ENCODE results near the gene PARVA. TPM values are rescaled to one million over a fixed set of nuclear protein-coding genes. Genes with fewer than 3 reads are reported as not detected.

The PARVA gene
- total and polyA plus RNA-seq, 9 of the 15 experiments (the other 6 are each of a cell fraction or from before 2014, with no cell fraction given), result 0.11 TPM; not detected in 8

GRCh38 chr11:12470236-12470635 is 92.9 kb downstream of the PARVA start:
- ATAC-seq, result no peak
- Histone ChIP-seq H3K79me2 (ENCODE audit: control insufficient read depth, insufficient read depth, low read length) (no peaks in the 10 kb centered on the region), H3K36me3 (ENCODE audit: control insufficient read depth, insufficient read depth, low read length) (no peaks in the 10 kb centered on the region), H2AFZ (ENCODE audit: low read depth, low read length) (no peak overlapping the region), H3K9me1 (ENCODE audit: control insufficient read depth, insufficient read depth, low read length) (no peaks in the 10 kb centered on the region), H4K20me1 (replicated peaks; ENCODE audit: control insufficient read depth, insufficient read depth, low read length) (no peaks in the 10 kb centered on the region), H3K4me1 (replicated peaks in 1 of 2; ENCODE audit: control insufficient read depth in 2 of 2, insufficient read depth in 2 of 2, low read length in 2 of 2) (no peaks in the 10 kb centered on the region), H3K9ac (ENCODE audit: insufficient read depth in 1 of 2, low read depth in 2 of 2, low read length in 2 of 2) (no peak overlapping the region), H3K4me3 (no peak overlapping the region), H3K27ac (ENCODE audit: extremely low read depth, low read depth, low read length) (no peak overlapping the region), H3K4me2 (ENCODE audit: insufficient read depth, low read length) (no peak overlapping the region), H3K9me3 (replicated peaks; ENCODE audit: control insufficient read depth, insufficient read depth, low read depth, low read length) (no peaks in the 10 kb centered on the region), H3K27me3 (ENCODE audit: control insufficient read depth in 2 of 2, insufficient read depth in 2 of 2, low read length in 2 of 2) (peaks cover 17 to 30% of the 10 kb centered on the region in 2 experiments; a peak in 4 of 5 replicates)
- WGBS (ENCODE audit: insufficient coverage, low coverage, missing lambda C conversion rate), result 0% methylated on average over 2 of the region's 2 CpGs
- no peak for DNase-seq (ENCODE audit: extremely low read depth in 1 of 4, low spot score in 3 of 4)
- no peak for FAIRE-seq
- POLR2A ChIA-PET, result interaction anchor here (0.7 kb wide), 1 partner anchor 22 kb away, joined by 3 read pairs; no protein-coding TSS in a partner anchor
- CTCF ChIA-PET (ENCODE audit: low intra/inter-chr PET ratio), result no interaction called here
- TF ChIP-seq TCF7 (IDR thresholded peaks at IDR 0.05; ENCODE audit: borderline replicate concordance) (no peak), DIDO1 (tag; IDR thresholded peaks at IDR 0.05; ENCODE audit: low read depth) (no peak), ZC3H4 (CRISPR knock-in tag; IDR thresholded peaks at IDR 0.05; ENCODE audit: borderline replicate concordance) (no peak), PHTF2 (CRISPR knock-in tag; IDR thresholded peaks at IDR 0.05) (no peak), NFIX (CRISPR knock-in tag; IDR thresholded peaks at IDR 0.05; ENCODE audit: low read depth) (no peak), RBM17 (IDR thresholded peaks at IDR 0.05; ENCODE audit: borderline replicate concordance, low read depth, low read length) (no peak), MLX (CRISPR knock-in tag; conservative IDR thresholded peaks at IDR 0.05) (no peak), SAP30 (IDR thresholded peaks at IDR 0.05; ENCODE audit: borderline replicate concordance, insufficient read depth, low read depth, low read length, poor library complexity, severe bottlenecking) (no peak), ZNF41 (CRISPR knock-in tag; conservative IDR thresholded peaks at IDR 0.05) (no peak), NUFIP1 (IDR thresholded peaks at IDR 0.05; ENCODE audit: partially characterized antibody) (no peak), ELK1 (CRISPR knock-in tag; IDR thresholded peaks at IDR 0.05) (no peak), FIP1L1 (IDR thresholded peaks at IDR 0.05; ENCODE audit: low read depth, low read length, poor library complexity, severe bottlenecking) (no peak), PTBP1 (IDR thresholded peaks at IDR 0.05; ENCODE audit: low read depth, low read length) (no peak), HNRNPK (IDR thresholded peaks at IDR 0.05; ENCODE audit: low read depth, low read length, poor library complexity, severe bottlenecking) (no peak), ZBTB49 (CRISPR knock-in tag; IDR thresholded peaks at IDR 0.05; ENCODE audit: borderline replicate concordance) (no peak), PTTG1 (tag; IDR thresholded peaks at IDR 0.05; ENCODE audit: low read depth) (no peak), RB1 (IDR thresholded peaks at IDR 0.05; ENCODE audit: low read depth) (no peak)
- in situ Hi-C loops (cut with MboI), result no loop called here
- intact Hi-C loops (cut with micrococcal nuclease), result loop anchor here (10.0 kb wide), 1 partner anchor 135 kb away; no protein-coding TSS in a partner anchor
- no TSS peak for BruUV-seq (replicated peaks)

Measured in K562 (cell line).